Body of pancreas (tissue), 4 donors: ENCODE measurements around the gene PLPP1.

ENCODE experiments used
- CTCF ChIP-seq, 7 experiments: fragments of 450-650 bp in 4 of 7; fragments of 200-600 bp in 3 of 7; sonication (generic) in 3 of 7; IDR thresholded peaks; one replicate each; pipeline ENCODE4 v1.5.1; 2016 to 2019; ENCODE audit warnings: antibody characterized with exemption in 7 of 7
- POLR2A ChIP-seq, 3 donors: fragments of 450-650 bp; IDR thresholded peaks; one replicate each; pipeline ENCODE4 v1.6.1; 2016; ENCODE audit warnings: antibody characterized with exemption in 3 of 3, mild to moderate bottlenecking in 2 of 3

- TF ChIP-seq CTCF (IDR thresholded peaks at IDR 0.05): no peak
- no peak for TF ChIP-seq POLR2A (IDR thresholded peaks at IDR 0.05)
Observed at GRCh38 chr5:55551904-55552303, 17.1 kb upstream of the PLPP1 start.
